ENCODE measurements around the gene IL4I1.

DNA sequence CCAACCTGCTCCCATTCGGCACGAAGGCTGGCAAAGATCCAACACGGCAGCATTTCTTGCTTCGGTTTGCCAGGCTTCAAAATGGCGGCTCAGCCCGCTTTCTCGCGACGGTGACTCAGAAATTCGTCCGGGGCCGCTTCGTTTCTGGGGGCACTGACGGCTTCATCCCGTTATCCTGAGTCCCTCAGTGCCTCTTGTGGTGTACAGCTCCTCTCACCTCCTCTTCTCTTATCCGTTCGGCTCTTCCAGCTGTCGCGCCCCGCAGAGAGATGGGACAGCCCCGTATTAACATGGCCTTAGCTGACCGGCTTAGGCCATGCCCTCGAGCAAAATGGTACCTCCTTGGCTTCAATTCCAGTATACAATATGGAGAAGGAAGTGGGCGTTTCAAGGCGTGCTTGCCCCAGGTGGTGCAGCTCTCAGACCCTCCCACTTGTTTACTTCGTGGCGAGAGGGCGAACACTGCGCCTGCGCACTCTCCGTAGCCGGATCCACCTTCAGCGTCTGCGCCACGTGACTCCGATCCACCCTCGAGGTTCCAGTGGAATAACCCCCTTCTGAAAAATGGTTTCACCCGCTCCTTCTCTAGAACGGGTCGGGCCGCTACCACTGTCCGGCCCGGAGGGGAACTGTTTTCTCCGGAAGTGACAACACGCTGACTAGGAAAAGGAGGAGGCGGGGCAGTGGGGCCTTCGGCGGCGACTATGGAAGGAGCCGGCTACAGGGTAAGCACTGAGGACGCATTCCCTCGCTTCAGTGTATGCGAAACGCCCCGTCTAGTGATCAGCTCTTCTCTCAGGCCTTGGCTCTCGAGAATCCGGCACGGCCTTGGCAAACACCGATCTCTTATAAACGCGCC is 19.4 kb downstream of the IL4I1 start, which contains the start of the genes AKT1S1 and TBC1D17:
- no peak for TF ChIP-seq EZH2phosphoT487 (IDR thresholded peaks at IDR 0.05; ENCODE audit: low read length)
- TF ChIP-seq, protein P1, sequence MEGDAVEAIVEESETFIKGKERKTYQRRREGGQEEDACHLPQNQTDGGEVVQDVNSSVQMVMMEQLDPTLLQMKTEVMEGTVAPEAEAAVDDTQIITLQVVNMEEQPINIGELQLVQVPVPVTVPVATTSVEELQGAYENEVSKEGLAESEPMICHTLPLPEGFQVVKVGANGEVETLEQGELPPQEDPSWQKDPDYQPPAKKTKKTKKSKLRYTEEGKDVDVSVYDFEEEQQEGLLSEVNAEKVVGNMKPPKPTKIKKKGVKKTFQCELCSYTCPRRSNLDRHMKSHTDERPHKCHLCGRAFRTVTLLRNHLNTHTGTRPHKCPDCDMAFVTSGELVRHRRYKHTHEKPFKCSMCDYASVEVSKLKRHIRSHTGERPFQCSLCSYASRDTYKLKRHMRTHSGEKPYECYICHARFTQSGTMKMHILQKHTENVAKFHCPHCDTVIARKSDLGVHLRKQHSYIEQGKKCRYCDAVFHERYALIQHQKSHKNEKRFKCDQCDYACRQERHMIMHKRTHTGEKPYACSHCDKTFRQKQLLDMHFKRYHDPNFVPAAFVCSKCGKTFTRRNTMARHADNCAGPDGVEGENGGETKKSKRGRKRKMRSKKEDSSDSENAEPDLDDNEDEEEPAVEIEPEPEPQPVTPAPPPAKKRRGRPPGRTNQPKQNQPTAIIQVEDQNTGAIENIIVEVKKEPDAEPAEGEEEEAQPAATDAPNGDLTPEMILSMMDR (IDR thresholded peaks at IDR 0.05; ENCODE audit: low read length): no peak
